Myocyte (in vitro differentiated cells): ENCODE measurements around the gene CHRM1. TPM values are rescaled to one million over a fixed set of nuclear protein-coding genes. Genes with fewer than 3 reads are reported as not detected.
"Not testable (repeated sequence)": the region's sequence is repeated elsewhere in the genome, so short reads cannot be mapped to it uniquely, and the experiment has no call there.

Source experiments
- DNase-seq: peaks from one replicate; pipeline ENCODE4 v3.0.0-alpha.2; 2012; ENCODE audit warnings: low read depth
- polyA plus RNA-seq: library from polyadenylated mRNA; unstranded; fragments of >200 nt; gene quantifications from one replicate; pipeline ENCODE4 v1.2.1, GENCODE V29; 2012; ENCODE audit warnings: missing spikeins
- total RNA-seq: library from RNA; depleted of rRNA; stranded (reverse); fragments of >200 nt; gene quantifications from 2 replicates; pipeline ENCODE4 v1.2.3, GENCODE V29; 2014

CHRM1 gene
- total RNA-seq, result not detected in 2 replicates
- polyA plus RNA-seq, result not detected

- no peak for DNase-seq
Measured at GRCh38 chr11:62921201-62921572, at the start of gene CHRM1. TSS of gene CHRM1 (minus strand) at chr11:62921363. CDS start at chr11:62911100, 10,263 bp downstream.

- DNase-seq, result no peak
Measured at GRCh38 chr11:62965574-62965973, 44.4 kb upstream of the CHRM1 start.

- no peak for DNase-seq
Measured at GRCh38 chr11:62962391-62962790, 41.2 kb upstream of the CHRM1 start.

GRCh38 chr11:62961017-62961570 is 39.9 kb upstream of the CHRM1 start:
- peak; percentile 16 for DNase-seq

- DNase-seq, result no peak
Measured at GRCh38 chr11:62959422-62959980, 38.3 kb upstream of the CHRM1 start.

- DNase-seq, result peak; percentile 79
Measured at GRCh38 chr11:62958547-62959421, 37.6 kb upstream of the CHRM1 start.

GRCh38 chr11:62957147-62957546 is 36.0 kb upstream of the CHRM1 start:
- no peak for DNase-seq

- DNase-seq, result no peak
Measured at GRCh38 chr11:62954478-62954877, 33.3 kb upstream of the CHRM1 start.

GRCh38 chr11:62953811-62954210 is 32.6 kb upstream of the CHRM1 start:
- DNase-seq, result no peak

GRCh38 chr11:62948765-62949320 is 27.7 kb upstream of the CHRM1 start:
- DNase-seq, result no peak

- DNase-seq, result not testable (repeated sequence)
Measured at GRCh38 chr11:62945538-62945937, 24.4 kb upstream of the CHRM1 start.

- not testable (repeated sequence) for DNase-seq
Measured at GRCh38 chr11:62937528-62937927, 16.4 kb upstream of the CHRM1 start.

- DNase-seq, result no peak
Measured at GRCh38 chr11:62934496-62934785, 13.3 kb upstream of the CHRM1 start.

- no peak for DNase-seq
Measured at GRCh38 chr11:62933750-62934495, 12.8 kb upstream of the CHRM1 start.

GRCh38 chr11:62933285-62933684 is 12.1 kb upstream of the CHRM1 start:
- no peak for DNase-seq

GRCh38 chr11:62931499-62932278 is 10.5 kb upstream of the CHRM1 start:
- peak; percentile 89 for DNase-seq

- DNase-seq, result no peak
Measured at GRCh38 chr11:62930666-62931065, 9.5 kb upstream of the CHRM1 start.

- DNase-seq, result no peak
Measured at GRCh38 chr11:62930157-62930556, 9.0 kb upstream of the CHRM1 start.

- no peak for DNase-seq
Measured at GRCh38 chr11:62928011-62928410, 6.8 kb upstream of the CHRM1 start.

- no peak for DNase-seq
Measured at GRCh38 chr11:62926680-62927455, 5.7 kb upstream of the CHRM1 start.
